ENCODE data around the gene GSK3A. TPM values are rescaled to one million over a fixed set of nuclear protein-coding genes. Genes with fewer than 3 reads are reported as not detected.
A peak's percentile ranks its signal among the peaks of the same experiment; 100 is the strongest.

Gene GSK3A
- polyA plus RNA-seq, 3 donors: 67.9 to 72.6 (median 69.1) TPM

DNA sequence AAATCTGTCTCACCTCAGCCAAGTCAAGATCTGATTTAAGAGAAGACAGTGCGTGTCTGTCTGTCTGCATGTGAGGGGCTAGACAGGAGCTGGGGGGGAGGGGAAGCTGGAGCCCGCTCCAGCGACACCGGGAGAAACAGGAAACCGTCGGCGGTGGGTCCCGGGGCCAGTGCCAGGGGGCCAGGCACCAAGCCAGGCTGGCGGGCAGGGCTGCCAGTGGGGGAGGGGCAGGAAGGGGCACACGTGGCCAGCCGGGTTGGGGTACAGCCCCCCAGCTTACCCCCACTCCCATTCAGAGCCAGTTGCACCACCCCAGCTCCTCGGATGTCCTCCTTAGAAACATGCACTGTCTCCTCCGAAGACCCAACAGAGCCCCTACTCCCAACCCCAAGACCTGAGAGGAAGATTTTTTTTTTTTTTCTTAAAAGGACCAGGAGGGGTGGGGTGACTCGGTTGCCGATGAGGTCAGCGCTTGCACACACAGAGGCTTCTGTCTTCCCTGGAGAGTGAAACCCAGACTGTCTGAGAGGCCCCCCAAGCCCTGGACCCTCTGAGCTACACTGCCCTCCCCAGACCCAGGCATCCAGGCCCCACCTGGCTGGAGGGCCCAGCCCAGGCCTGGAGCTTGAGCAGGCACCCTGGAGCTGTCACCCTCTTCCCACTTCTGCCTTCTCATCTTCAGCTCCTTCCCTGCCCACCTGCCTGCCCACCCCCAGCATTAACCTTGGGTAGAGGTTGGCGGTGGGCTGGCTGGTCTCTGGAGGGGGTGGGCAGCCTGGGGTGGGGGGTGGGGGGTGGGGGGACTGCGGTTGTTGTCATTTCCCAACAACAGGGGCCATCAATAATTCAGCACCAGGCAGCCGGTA lies 8.5 kb upstream of the GSK3A start:
- DNase-seq (ENCODE audit: low read depth in 3 of 3, low spot score in 2 of 3): no peak

DNA sequence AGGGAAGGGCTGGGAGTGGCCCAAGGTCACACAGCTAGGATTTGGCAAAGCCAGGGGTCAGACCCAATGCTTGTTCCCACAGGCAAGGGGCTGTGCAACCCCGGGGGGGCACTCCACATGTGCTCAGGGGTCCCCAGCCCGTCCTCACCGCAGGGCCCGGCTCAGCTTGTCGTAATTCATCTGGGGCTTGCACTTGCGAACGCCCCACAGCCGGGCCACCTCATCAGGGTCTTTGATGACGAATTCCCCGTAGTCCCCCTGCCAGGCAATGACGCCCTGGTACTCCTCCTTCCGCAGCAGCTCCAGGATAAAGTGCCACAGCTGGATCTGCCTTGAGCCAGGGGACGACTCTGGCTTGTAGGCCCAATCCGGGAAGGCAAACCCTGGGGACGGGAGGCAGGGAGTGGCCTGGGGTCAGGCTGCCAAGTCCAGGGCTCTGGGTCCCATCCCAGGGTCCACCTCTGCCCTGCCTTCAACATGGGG lies 7.8 kb upstream of the GSK3A start:
- no peak for DNase-seq (ENCODE audit: low read depth in 3 of 3, low spot score in 2 of 3)

DNA sequence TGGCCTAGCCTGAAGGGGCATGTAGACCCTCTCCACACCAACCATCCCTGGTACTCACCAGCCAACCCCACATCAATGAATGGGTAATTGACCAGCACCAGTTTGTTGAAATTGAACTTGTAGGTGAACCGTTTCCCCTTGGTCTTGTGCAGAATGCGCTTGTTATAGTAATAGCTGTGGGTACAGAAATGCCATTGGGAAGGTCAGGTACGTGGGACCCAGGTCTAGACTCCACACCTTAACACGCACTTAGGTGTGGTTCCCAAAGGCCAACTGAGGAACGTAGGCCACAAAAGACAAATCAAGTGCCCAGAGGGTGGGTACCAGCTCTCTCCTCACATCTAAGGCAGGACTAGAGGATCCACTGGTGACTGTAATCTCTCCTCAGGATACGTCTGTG lies 7.4 kb upstream of the GSK3A start:
- no peak for DNase-seq (ENCODE audit: low read depth in 3 of 3, low spot score in 2 of 3)

DNA sequence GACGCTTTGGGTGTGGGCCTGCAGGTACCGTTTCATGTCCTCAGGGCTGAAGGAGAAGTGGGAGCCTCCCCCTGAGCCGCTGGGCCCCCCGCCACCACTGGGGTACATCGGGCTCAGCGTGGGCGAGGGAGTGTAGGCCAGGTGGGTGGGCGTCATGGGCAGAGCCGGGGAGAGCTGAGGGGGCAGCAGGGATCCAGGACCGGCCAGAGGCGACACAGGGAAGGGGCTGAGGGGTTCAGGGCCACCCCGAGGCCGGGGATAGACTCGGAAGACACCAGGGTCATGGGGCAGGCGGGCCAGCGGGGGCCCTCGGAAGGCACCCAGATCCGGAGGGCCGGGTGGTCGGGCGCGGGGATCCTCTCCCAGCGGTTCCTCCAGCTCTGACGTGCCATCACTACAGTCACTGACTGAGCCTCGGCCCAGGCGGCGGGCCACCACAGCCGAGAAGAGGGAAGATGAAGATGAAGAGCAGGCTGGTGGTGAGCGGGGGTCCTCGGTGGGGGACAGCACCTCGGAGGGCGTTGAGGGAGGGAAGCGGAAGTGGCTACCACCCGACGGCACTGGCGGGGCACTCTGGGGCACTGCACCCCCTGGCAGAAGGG lies 6.8 kb upstream of the GSK3A start:
- no peak for DNase-seq (ENCODE audit: low read depth in 3 of 3, low spot score in 2 of 3)

DNA sequence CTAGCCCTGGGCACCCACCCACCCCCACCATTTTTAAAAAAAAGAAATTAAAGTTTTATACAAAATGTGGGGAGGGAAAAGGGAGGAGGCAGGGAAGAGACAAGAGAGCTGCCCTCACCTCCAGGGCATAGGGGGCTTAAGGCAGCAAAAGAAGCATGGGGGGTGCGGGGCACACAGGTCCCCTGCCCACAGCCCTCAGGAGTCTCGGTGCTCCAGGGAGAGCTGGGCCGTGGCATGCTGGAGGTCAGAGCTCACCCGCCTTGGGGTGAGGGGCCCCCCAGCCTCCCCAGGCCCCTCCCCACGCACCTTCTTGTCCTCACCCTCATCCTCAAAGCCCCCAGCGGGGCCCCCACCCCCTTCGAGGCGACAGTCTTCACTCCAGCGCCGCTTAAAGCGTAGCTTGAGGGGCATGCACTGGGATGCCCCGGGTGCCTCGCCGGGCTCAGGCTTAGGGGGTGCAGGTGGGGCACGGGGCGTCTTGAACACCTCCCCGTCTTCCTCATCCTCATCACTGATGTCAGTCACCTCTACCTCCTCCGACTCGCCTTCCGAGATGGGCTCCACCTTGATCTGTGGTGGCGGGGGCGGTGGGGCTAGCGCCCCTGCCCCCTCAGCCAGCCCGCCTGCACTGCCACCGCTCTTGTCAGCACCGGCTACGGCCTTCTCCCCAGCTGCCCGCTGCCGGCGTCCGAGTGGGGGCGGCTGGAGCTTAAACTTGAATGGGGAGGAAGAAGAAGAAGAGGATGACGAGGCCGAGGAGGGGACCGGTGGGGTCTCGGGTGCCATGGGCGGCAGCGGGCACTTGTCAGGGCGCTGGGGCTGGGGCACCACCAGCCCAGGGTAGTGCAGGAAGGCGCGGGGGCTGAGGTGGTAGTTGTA lies 6.1 kb upstream of the GSK3A start:
- no peak for DNase-seq (ENCODE audit: low read depth in 3 of 3, low spot score in 2 of 3)

DNA sequence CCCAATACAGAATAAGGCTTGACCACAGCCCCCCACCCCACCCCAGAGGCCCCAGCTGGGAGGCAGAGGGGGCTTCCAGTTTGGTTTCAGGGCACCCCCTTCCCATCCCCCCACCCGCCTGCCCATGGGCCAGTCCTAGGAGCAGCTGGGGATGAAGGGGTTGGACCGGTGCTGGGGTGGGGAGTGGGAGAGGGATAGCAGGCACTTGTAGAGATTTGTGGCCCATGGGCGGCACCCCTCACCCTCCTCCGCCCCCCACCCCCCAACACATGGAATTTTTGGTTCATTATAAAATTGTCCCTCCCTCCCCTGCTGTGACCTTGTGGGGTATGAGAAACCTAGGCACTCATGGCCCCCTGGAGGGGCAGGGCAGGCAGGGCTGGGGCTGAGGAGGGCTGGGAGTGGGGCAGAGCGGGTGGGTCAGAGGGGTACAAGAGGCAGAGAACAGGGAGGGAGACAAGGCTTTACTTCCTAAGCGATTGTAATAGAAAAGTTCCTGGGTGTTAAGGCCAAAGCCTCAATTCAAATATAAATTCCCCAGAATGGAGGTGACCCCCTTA lies 5.3 kb upstream of the GSK3A start:
- no peak for DNase-seq (ENCODE audit: low read depth in 3 of 3, low spot score in 2 of 3)

DNA sequence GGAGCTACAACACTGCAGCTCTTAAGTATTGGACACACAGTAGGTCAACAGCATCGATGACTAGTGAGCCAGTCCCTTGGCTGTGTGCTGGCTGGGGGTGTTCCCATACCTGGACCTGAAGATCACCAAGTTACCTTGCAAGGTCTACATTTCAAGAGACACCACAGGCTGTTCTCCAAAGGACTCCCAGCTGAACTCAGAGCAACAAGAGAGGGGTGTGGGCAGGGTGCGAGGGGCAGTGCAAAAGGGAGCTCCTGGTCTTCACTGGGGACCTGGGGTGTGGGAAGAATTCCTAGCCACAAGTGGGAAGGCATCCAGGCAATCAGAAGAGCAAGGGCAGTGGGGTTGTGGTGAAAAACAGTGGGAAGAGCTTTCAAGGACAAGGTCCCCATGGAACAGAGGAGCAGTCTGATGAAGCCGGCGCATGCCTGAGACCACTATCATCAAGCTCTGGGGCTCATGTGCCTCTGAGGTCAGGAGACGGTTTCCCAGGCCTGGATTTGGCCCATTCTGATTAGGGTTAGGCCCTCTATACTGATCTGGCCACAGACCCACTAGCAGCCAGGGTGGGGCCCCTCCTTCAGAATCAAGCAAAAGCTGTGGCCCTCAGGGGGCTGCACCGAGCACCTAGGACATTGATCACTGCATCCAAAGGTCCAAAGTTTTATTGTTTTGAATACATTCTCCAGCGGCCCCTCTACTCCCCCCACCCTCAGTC lies 4.7 kb upstream of the GSK3A start:
- no peak for DNase-seq (ENCODE audit: low read depth in 3 of 3, low spot score in 2 of 3)

DNA sequence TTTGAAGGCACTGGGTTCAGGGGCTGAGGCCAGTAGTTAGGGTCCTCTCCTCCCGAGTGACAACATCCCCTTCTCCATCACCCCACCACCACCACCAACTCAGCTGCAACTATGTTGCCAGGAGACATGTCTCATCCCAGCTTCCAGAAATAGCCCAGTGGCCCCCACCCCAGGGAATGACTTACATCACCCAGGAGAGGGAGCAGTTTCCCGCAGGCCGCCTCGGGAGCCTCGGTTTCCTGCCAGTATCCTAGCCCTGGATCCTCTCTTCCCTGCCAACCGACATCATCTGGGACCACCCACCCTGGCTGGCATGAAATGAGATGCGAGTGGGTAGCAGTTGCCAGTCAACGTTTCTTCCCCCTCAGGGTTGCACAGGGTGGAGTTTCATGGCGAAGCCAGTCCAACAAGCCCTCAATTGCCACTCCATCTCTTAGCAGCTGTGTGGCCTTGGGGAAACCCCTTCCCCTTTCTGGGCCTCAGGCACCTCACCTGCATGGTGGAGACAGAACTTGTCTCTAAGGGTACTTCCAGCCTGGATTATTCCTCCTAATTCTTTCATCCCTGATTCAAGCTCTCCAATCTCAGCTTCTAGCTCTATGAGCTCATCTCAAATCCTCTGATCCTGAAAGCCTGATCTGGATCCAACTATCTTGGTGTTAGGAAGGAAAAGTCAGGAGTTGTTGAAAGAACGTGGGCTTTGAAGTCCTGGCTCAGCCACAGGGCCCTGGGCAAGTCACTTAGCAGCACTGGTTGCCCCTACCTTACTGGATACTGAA lies 3.9 kb upstream of the GSK3A start:
- no peak for DNase-seq (ENCODE audit: low read depth in 3 of 3, low spot score in 2 of 3)

DNA sequence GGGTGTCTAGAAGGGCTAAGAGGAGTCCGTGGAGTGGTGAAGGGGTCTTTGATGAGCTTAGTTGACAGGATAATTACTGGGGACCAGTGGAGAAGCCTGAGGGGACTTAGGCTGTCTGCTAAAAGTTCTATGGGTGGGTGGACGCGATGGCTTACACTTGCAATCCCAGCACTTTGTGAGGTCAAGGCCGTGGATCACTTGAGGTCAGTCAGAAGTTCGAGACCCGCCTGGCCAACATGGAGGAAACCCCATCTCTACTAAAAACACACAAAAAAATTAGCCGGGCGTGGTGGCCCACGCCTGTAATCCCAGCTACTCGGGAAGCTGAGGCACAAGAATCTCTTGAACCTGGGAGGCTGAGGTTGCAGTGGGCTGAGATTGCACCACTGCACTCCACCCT lies 2.8 kb upstream of the GSK3A start:
- DNase-seq (ENCODE audit: low read depth in 3 of 3, low spot score in 2 of 3): no peak

DNA sequence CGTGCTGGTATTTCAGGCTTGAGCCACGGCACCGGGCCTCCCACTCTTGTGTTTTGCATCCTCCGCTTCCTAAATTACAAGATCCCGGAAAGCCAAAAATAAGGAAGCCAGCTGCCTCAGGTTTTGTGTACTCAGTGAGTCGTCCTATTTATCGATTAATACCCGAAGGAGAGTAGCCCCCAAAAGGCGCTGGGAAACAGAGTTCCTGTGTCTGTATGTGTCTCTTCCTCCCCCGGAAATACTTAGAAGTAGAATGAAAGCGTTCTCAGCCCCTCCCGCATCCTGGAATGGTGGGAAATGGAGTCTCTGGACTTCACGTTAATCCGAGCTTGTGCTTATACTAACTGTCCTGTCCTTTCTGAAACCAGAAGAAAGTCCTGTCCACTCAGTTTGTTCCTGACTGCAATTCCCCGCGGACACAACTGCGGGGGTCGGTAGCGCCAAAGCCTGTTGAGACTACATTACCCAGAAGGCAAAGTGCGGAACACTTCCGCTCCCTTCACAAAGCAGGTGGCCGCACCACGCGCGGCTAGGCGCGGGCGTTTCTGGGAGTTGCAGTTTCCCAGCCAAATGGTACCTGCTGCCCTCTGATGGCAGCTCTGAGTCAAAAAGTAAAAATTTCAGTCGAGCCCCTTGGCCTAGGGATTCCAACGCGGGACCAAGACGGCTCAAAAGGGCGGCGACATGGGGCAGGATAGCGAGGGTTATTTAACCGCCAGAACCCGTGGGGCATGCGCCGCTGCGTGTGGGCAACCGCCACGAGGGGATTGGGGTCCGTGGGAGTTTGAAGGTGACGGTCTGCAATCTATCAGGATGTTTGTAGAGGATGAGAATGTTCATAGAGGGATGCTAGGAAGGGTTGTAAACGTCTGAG lies 2.2 kb upstream of the GSK3A start:
- DNase-seq (ENCODE audit: low read depth in 3 of 3, low spot score in 2 of 3): peak; percentile 91 to 93 (median 93)

DNA sequence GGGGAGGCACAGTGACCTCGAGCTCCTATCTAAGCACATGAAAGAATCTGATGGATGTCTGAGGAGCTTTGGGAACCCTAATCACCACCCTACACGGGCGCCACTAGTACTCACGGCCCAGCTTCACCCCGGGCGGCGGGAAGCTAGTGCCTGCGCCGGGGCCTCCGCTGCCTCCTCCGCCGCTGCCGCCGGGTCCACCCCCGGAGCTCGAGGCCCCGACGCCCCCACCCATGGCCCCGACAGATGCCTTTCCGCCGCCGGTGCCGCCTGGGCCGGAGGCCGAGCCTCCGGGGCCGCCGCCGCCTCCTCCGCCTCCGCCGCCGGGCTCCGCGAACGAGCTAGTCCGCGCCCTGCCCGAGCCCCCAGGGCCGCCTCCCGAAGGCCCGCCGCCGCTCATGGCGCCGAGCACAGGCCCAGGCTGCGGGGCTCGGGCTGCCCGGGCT lies 312 bp downstream of the GSK3A start:
- no peak for DNase-seq (ENCODE audit: low read depth in 3 of 3, low spot score in 2 of 3)

DNA sequence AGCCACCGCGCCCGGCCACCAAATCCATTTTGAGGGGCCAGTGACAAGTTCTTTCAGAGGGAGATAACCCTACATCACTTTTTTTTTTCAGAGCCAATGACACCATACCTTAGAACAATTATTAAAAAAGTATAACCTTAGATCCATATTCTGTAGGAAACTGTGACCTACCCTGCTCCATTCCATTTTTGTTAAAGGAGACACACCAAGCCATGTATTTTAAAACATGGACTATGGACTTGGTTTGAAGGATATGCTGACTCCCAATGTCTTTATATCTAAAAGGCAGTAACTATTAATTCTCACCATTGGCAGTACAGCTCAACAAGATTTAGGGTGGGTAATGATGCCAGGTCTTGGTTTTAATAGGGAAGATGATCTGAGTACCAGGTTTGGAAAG lies 1.1 kb downstream of the GSK3A start:
- no peak for DNase-seq (ENCODE audit: low read depth in 3 of 3, low spot score in 2 of 3)

DNA sequence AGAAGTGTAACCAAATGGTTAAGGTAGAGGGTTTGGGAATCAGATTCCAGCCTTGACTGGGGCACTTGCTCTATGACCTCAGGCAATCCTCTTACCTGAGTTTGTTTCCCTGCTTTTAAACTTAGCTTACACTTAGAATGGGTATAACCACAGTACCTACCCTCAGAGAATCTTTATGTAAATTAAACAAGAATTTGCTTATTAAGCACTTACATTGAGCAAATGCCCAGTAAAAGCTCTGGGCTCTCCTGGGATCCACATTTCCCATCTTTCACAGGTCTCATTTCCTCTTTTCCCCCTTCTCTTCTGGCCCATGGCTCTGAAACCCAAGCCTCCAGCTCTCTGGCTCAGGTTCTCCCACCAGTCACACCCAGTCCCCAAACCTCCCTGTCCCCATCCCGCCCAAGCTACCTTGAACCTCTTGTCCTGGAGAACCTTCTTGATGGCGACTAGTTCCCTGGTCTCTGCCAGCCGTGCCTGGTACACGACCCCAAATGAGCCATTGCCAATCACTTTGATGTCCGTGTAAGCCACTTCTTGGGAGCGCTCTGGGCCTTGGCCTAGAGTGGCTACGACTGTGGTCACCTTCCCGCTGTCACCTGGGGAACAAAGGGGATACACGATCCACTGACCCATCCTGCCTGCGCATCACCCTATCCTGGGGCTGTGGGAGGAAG lies 2.7 kb downstream of the GSK3A start:
- no peak for DNase-seq (ENCODE audit: low read depth in 3 of 3, low spot score in 2 of 3)

DNA sequence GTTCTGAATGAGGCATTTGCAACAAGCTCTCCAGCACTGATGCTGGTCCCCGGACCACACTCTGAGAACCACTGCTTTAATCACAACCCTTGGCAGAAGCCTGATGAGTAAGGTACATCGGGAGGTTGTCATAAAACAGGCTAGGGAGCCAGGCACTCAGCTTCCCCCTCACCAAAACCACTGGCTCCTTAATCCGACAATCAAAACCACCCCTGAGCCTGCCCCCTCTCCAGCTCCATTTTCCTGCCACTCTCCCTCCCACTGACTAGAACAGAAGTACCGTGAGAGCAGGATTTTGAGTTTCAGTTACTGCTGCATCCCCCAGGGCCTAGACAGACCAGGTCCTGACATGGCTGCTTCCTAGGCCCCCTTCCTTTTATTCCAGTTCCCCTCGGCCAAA lies 7.2 kb downstream of the GSK3A start:
- no peak for DNase-seq (ENCODE audit: low read depth in 3 of 3, low spot score in 2 of 3)

DNA sequence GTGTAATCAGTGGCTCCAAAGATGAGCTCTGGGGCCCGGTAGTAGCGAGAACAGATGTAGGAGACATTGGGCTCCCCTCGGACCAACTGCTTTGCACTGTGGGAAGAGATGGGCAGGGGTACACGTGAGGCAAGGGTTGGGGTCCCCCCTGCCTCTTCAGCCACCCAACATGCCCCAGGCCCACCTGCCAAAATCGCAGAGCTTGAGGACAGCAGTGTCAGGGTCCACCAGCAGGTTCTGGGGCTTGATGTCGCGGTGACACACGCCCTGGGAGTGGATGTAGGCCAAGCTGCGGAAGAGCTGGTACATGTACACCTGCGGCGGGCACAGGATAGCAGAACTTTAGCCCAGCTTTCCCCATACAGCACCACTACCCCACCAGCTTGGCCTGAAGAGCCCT lies 8.0 kb downstream of the GSK3A start:
- DNase-seq (ENCODE audit: low read depth in 3 of 3, low spot score in 2 of 3): no peak

DNA sequence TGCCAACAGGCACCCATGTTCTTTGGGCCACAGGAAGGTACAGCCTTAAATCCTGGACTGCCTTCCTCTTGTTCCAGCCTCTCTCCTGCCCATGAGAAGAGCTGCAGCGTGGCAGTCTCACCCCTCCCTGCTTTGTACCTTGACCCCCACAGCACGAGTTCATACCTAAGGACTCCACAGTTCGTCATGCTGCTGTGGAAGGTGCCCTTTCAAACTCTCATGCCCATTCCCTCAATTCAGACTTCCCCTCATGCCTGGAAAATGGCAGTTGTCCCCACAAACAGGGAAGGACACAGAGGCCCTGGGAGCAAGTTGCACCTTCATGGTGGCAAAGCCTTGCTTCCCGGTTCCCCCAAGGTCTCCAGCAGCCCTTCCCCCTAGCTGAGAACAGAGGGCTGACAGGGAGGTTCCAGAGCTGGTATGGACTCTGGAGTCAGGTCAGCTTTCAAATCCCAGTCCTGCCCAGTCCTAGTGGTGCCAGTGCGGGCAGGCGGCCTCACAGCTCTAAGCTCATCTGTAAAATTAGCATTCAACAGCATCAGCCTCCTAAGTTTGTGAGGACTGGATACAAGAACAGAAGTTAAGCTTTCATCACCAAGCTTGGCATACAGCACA lies 8.6 kb downstream of the GSK3A start:
- no peak for DNase-seq (ENCODE audit: low read depth in 3 of 3, low spot score in 2 of 3)

DNA sequence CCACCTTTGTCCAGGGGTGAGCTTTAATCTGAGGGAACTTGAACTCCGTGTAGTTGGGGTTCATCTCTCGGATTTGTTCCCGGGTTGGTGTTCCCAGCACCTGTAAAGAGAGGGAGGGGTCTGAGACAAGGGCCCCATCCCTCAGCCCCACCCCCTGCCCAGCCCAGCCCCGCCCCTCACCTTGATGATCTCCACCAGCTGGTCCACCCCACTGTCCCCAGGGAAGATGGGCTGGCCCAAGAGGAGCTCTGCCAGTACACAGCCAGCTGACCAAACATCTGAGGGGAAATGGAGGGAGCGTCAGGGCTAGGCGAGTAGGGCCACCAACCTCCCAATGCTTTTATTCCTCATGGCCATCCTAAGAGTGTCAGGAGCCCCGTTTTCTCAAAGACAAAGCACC lies 9.3 kb downstream of the GSK3A start:
- no peak for DNase-seq (ENCODE audit: low read depth in 3 of 3, low spot score in 2 of 3)

DNA sequence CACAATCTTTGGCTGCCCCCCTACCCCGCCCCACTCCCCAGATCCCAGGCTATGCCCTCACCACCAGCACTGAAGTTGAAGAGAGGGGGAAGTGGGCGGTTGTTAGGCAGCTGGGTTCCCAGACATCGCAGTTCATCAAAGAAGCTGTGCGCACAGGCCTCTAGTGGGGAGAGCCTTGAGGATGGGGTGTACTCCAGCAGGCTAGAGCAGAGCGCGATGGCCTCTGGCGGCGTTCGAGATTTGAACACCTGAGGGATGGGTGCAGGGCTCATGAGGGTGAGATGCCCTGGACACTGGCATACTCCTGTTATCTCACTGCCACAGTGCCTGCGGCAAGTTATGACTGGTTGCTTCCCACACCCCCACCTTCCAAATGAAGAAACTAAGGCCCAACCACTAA lies 10.0 kb downstream of the GSK3A start:
- no peak for DNase-seq (ENCODE audit: low read depth in 3 of 3, low spot score in 2 of 3)

All from right renal cortex interstitium (tissue), 3 donors.